HepG2 (cell line): ENCODE data around the gene DNAJC28. TPM values are rescaled to one million over a fixed set of nuclear protein-coding genes. Genes with fewer than 3 reads are reported as not detected.
A peak's percentile ranks its signal among the peaks of the same experiment; 100 is the strongest.

Experiments
- ELF4 ChIP-seq: sonication (generic); formaldehyde crosslinking; IDR thresholded peaks from 2 replicates; pipeline ENCODE4 v1.5.0; 2020; ENCODE audit warnings: missing genetic modification reagents, mild to moderate bottlenecking, moderate library complexity, borderline replicate concordance
- HBP1 ChIP-seq: IDR thresholded peaks from 2 replicates; pipeline ENCODE4 v1.6.1; 2016; ENCODE audit warnings: low read depth, control low read depth
- HINFP ChIP-seq: sonication (generic); formaldehyde crosslinking; IDR thresholded peaks from 2 replicates; pipeline ENCODE4 v1.4.0; 2020; ENCODE audit warnings: low read depth, mild to moderate bottlenecking, missing genetic modification reagents
- HNRNPL ChIP-seq: fragments of 200-400 bp; formaldehyde crosslinking; IDR thresholded peaks from 2 replicates; pipeline ENCODE4 v1.6.1; 2017; ENCODE audit warnings: mild to moderate bottlenecking, low read depth, low read length
- MAFF ChIP-seq: IDR thresholded peaks from 2 replicates; pipeline ENCODE4 v1.6.1; 2011; ENCODE audit warnings: low read depth, low read length, improper control_type of control experiment
- MAFK ChIP-seq, 2 experiments: IDR thresholded peaks in 1 of 2; conservative IDR thresholded peaks in 1 of 2; 2 replicates each; pipeline ENCODE4 v1.6.1; 2011; ENCODE audit warnings: improper control_type of control experiment in 2 of 2, low read length in 2 of 2
- MEIS1 ChIP-seq: sonication (generic); formaldehyde crosslinking; IDR thresholded peaks from 2 replicates; pipeline ENCODE4 v1.9.0; 2021; ENCODE audit warnings: mild to moderate bottlenecking, missing genetic modification reagents, moderate library complexity, borderline replicate concordance
- MTF2 ChIP-seq: sonication (generic); formaldehyde crosslinking; IDR thresholded peaks from 2 replicates; pipeline ENCODE4 v1.5.0; 2020; ENCODE audit warnings: missing genetic modification reagents, borderline replicate concordance
- NCOA2 ChIP-seq: sonication (generic); formaldehyde crosslinking; IDR thresholded peaks from 2 replicates; pipeline ENCODE4 v1.8.0; 2022; ENCODE audit warnings: inconsistent platforms
- PTBP1 ChIP-seq: fragments of 200-400 bp; formaldehyde crosslinking; IDR thresholded peaks from 2 replicates; pipeline ENCODE4 v1.6.1; 2018; ENCODE audit warnings: low read length, low read depth; ENCODE audit not compliant: poor library complexity, severe bottlenecking
- SMARCC2 ChIP-seq: fragments of 450-650 bp; IDR thresholded peaks from 2 replicates; pipeline ENCODE4 v1.6.1; 2017; ENCODE audit warnings: antibody characterized with exemption, mild to moderate bottlenecking
- THAP8 ChIP-seq: sonication (generic); formaldehyde crosslinking; IDR thresholded peaks from 2 replicates; pipeline ENCODE4 v1.5.1; 2020; ENCODE audit warnings: missing genetic modification reagents, mild to moderate bottlenecking, borderline replicate concordance
- YY1 ChIP-seq: IDR thresholded peaks from 2 replicates; pipeline ENCODE4 v1.6.1; 2011; ENCODE audit warnings: low read length, low read depth, moderate library complexity, mild to moderate bottlenecking; ENCODE audit not compliant: insufficient read depth, insufficient replicate concordance
- ZFP37 ChIP-seq: sonication (generic); formaldehyde crosslinking; IDR thresholded peaks from 2 replicates; pipeline ENCODE4 v1.4.0; 2020; ENCODE audit warnings: missing genetic modification reagents, borderline replicate concordance
- ZFYVE20 ChIP-seq: sonication (generic); formaldehyde crosslinking; IDR thresholded peaks from 2 replicates; pipeline ENCODE4 v1.8.0; 2023; ENCODE audit warnings: low read depth, mild to moderate bottlenecking, moderate library complexity, missing genetic modification reagents, borderline replicate concordance
- ZNF446 ChIP-seq: sonication (generic); formaldehyde crosslinking; IDR thresholded peaks from 2 replicates; pipeline ENCODE4 v1.5.0; 2020; ENCODE audit warnings: mild to moderate bottlenecking, missing genetic modification reagents
- ZNF770 ChIP-seq: sonication (generic); formaldehyde crosslinking; IDR thresholded peaks from 2 replicates; pipeline ENCODE4 v1.5.0; 2020; ENCODE audit warnings: mild to moderate bottlenecking, missing genetic modification reagents
- ZSCAN20 ChIP-seq: sonication (generic); formaldehyde crosslinking; IDR thresholded peaks from 2 replicates; pipeline ENCODE4 v1.4.0; 2020; ENCODE audit warnings: missing genetic modification reagents, mild to moderate bottlenecking, borderline replicate concordance
- polyA plus RNA-seq, 8 experiments: library from polyadenylated mRNA; depleted of rRNA in 3 of 8; stranded (reverse) in 7 of 8; unstranded in 1 of 8; fragments of >200 nt; fragmentation: Illumina TruSeq in 4 of 8; extraction: Trizol in 4 of 8; gene quantifications; 2 replicates each; pipeline versions ENCODE4 v1.2.1 to v1.2.3, GENCODE V29; 2011 to 2016; ENCODE audit warnings: low read depth in 4 of 8, missing spikeins in 1 of 8, mixed read lengths in 1 of 8; ENCODE audit not compliant: insufficient read depth in 1 of 8
- total RNA-seq, 5 experiments: library from RNA; depleted of rRNA; stranded (reverse); fragments of >200 nt; fragmentation: Illumina TruSeq; extraction: Trizol; gene quantifications; 2 replicates each; pipeline ENCODE4 v1.2.3, GENCODE V29; 2016; ENCODE audit warnings: low read depth in 1 of 5
- TF ChIP-seq, protein P1 (sequence below): sonication (generic); formaldehyde crosslinking; conservative IDR thresholded peaks from 2 replicates; pipeline ENCODE4 v1.5.0; 2020; ENCODE audit warnings: missing genetic modification reagents

DNAJC28 gene
- total and polyA plus RNA-seq, 2 of the 13 experiments (the other 11 are each of a cell fraction or from before 2014, with no cell fraction given), result 1.5 to 3.3 TPM

DNA sequence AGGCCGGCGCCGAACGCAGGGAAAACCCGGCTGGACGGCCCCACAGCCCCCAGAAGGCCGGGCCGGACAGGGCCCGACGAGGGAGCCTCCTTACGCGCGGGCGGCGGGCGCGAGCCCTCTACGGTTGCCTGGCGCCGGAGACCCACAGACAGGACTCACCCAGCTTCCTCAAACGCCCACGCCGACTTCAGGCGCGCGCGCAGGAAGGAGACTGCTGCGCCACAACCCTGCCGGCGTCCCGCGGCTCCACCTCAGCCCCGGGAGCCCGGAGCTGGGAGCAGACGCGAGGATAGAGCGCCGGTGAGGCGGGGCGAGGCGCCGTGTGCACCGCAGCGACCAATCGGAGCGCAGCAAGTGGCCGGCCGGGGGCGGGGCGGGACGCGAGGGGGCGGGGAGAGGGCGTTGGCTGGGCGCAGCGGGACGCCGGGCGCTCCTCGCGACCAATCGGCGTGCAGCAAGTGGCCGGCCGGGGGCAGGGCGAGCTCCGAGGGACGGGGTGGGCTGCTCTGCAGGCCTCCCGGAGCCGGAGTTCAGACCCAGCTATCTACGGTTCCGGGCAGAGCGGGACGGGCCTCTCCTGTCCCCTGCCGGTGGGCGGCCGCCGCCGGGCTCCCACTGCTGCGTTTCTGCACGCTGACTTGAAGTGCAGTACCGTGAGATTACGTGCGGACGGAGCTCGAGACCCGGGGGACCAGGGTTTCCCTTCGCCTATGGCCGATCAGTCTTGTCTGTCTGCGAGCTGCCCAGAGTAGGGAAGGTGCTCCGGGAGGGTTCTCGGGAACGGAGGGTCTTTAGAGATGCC, 11.6 kb downstream of the DNAJC28 start, which contains the start of gene TMEM50B (continued):
- TF ChIP-seq THAP8 (CRISPR knock-in tag) (no peak), HINFP (CRISPR knock-in tag) (no peak), MAFF (no peak), ZFP37 (CRISPR knock-in tag) (no peak), NCOA2 (no peak), YY1 (peak; percentile 75), PTBP1 (no peak), MEIS1 (CRISPR knock-in tag) (no peak), ZNF770 (CRISPR knock-in tag) (no peak), MTF2 (no peak; the same call in 1 of the 2 replicates), HNRNPL (no peak), ELF4 (CRISPR knock-in tag) (no peak), ZSCAN20 (CRISPR knock-in tag) (no peak; the same call in 1 of the 2 replicates), SMARCC2 (no peak), ZFYVE20 (no peak), MAFK (conservative IDR thresholded peaks at IDR 0.05 in 1 of 2, IDR thresholded peaks at IDR 0.05 in 1 of 2; ENCODE audit: low read length in 2 of 2) (no peak), ZNF446 (CRISPR knock-in tag) (peak; percentile 36; the same call in 1 of the 2 replicates), HBP1 (CRISPR knock-in tag) (peak; percentile 58; the same call in 1 of the 2 replicates)
- TF ChIP-seq, protein P1, sequence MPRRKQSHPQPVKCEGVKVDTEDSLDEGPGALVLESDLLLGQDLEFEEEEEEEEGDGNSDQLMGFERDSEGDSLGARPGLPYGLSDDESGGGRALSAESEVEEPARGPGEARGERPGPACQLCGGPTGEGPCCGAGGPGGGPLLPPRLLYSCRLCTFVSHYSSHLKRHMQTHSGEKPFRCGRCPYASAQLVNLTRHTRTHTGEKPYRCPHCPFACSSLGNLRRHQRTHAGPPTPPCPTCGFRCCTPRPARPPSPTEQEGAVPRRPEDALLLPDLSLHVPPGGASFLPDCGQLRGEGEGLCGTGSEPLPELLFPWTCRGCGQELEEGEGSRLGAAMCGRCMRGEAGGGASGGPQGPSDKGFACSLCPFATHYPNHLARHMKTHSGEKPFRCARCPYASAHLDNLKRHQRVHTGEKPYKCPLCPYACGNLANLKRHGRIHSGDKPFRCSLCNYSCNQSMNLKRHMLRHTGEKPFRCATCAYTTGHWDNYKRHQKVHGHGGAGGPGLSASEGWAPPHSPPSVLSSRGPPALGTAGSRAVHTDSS (CRISPR knock-in tag), result no peak
